OCI-M1 (cell line): Measurements from ENCODE around the gene STARD9.
"Not testable (repeated sequence)": the region's sequence is repeated elsewhere in the genome, so short reads cannot be mapped to it uniquely, and the experiment has no call there.

Source experiments
- DNase-seq: peaks from one replicate; lab custom pipeline; 2025; lab: John Stamatoyannopoulos, UW

Gene STARD9

DNA sequence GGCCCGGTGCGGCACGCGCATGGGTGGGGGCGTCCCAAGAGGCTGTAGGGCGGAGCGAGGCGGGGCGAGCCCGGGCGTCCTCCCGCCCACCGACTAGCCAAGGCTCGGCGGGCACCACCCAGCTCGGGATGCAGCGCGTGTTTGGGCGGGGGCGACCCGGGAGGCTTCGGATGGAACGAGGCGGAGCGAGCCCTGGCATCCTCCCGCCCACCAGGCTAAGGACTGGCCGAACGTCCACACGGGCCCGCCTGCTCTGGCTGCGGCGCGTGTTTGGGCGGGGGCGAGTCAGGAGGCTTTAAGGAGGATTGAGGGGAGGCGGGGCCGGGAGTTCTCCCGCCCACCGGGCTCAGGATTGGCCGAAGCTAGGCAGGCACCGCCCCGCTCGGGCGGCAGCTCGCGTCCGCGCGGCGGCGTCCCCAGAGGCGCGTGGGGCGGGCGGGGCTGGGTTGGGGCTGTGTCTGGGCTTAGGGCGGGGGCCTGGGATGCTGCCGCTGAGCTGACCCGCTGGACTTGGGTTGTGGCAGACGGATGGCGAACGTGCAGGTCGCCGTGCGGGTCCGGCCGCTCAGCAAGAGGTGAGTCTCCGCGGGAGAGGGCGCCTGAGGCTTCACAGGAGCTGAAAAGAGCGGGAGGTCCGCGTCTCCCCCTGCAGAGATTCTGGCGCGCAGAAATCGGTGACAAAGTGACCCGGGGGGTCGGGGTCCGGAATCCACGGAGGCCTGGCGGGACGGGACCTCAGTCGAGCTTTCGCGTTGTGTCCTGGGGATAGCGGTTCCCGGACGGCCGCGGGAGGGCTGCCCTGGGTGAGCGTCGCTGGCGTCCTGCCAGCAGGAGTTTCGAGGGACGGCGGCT, at the start of gene STARD9:
STARD9 (plus strand) TSS at position 419 of the 852 bp plus-strand sequence; CDS start at position 529, 110 bp downstream.
- DNase-seq, result peak; percentile 98

- DNase-seq, result no peak
These were observed 46.4 kb upstream of the STARD9 start for GRCh38 chr15:42528970-42529369.

- no peak for DNase-seq
These were observed 42.2 kb upstream of the STARD9 start for GRCh38 chr15:42533246-42533645.

DNA sequence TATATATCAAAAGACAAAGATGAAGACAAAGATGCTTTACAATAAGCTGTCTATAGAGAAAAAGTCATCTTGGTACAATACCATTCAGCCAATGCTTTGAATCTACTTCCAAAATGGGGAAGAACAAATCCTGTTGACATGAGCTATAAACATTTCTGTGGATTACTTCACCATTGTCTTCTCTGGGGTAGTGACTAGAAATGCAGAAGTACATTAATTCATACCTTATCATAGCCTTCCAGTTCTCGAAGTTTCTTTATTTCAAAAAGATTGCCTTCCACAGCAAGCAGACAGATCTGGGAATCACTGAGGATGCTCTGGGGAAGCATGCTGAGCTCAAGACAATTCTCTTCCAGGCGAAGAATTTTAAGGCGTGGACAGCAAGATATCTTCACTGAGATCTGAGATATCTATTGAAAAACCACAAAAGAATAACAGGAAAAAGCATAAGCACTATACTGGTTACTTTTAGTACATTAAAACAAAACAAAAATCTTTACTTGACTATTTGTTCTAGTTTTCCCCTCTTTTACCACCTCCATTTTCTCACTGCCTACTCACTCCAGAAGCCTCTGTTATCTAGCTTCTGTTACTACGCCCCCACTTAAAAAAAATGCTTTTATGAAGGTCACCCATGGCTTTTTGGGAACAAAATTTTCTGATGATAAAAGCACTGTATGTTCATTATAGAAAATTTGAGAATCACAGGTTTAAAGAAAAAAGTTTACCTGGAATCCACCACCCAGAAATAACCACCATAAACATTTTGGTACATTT, 30.4 kb upstream of the STARD9 start:
- peak; percentile 86 for DNase-seq

DNA sequence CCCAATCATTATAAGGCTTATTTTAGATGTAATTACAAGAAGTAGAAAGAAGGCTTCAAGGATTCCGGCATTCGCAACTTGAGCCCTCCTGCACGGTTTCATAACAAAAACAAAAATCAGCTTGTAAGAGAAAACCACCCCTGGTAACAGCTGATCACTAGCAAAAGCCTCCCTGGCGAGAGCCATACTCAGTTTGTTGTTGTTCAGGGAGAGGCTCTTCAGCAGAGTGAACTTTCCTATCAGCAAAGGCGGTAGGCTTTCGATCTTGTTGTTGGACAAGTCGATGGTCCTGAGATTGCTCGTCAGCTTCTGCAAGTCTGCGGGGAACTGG, 27.5 kb upstream of the STARD9 start:
- DNase-seq, result no peak

DNA sequence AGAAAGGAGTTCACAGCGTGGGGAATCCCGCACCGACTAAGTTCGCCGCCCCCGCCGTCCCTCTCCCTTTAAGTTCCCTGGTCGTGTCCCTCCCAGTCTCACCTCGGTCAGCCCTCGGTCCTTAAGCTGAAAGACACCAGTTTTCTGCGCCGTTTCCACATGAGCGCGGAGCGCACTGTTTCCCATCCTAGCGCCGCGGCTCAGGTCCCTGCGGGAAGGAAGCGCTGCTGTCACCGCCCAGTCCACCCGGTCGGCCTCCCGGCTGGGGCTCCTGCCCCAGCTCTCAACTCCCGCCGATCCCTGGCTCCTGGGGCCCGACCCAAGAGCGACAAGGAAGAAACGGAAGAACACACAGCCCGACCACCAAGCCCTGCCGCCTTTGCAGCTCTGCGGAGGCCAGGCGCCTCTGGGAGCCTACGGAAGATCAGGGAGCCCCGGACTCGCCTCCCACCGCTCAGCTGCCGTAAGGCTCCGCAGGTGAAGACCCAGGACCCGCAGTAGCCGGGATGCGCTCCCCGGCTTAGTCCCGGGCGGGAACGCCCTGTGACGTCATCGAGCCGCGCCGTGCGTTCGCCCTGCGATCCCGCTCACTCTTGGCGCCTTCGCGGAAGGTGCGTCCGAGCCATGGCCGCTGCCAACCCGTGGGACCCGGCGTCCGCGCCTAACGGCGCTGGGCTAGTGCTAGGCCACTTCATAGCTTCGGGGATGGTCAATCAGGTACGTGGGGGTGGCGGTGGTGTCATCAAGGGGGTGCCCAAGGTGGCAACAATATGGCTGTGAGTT, 27.0 kb upstream of the STARD9 start, which contains the start of the genes HAUS2 and LRRC57:
HAUS2 (plus strand) TSS at position 590 of the 783 bp plus-strand sequence; CDS start at position 625, 35 bp downstream.
LRRC57 (minus strand) TSS at position 545 of the 783 bp plus-strand sequence; CDS start at position 186, 359 bp downstream.
- DNase-seq, result peak; percentile 90

- peak; percentile 86 for DNase-seq
These were observed 26.3 kb upstream of the STARD9 start for GRCh38 chr15:42549032-42549491.

GRCh38 chr15:42549741-42550392, 25.5 kb upstream of the STARD9 start:
- DNase-seq, result peak; percentile 52

- peak; percentile 38 for DNase-seq
These were observed 21.9 kb upstream of the STARD9 start for GRCh38 chr15:42553554-42553953.

- DNase-seq, result not testable (repeated sequence)
These were observed 18.7 kb upstream of the STARD9 start for GRCh38 chr15:42556550-42557207.

- no peak for DNase-seq
These were observed 16.7 kb upstream of the STARD9 start for GRCh38 chr15:42558739-42559138.

DNA sequence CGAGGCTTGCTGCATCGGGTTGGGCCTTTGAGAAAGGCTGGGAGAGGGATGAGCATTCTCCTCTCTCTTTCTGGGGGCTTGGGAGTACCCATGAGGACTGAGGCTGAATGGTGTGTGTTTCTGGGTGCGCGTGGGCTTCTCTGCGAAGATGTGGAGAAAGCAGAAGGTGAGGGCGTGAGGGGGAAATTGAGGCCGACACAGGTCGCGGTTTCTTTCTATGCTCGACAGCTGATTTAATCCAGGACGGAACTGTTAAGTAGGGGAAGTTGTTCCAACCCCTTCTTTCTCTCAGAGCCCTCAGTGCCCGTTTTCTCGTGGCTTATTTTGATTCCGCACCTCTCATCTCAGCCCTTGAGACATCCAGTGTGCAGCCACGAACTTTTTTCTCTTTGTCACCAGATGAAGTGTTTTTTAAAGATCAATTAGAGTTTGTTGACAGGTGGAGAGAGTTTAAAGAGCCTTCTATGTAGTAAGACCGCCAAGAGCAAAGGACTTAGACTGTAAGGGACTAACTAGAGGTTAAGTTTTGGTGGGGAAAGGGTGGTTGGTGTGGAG, 711 bp downstream of the STARD9 start:
- DNase-seq, result no peak

DNA sequence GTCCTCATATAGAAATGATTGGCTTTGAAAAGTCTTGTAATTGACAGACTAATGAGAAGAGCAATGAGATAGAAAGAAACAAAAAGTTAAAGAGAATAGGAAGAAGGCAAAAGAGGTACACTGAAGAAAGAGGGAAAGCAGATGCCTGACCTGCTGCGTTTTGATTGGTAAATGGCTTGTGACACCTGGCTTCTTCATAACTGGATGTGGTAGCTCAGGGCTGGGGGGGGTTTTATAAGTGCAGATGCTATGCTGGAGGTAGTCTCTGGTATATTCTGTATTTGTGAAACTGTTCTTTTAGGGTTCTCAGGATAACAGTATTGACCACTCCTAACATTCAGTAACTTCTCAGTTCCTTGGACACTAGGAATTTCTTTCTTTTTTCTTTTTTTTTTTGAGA, 1.4 kb downstream of the STARD9 start:
- no peak for DNase-seq

DNA sequence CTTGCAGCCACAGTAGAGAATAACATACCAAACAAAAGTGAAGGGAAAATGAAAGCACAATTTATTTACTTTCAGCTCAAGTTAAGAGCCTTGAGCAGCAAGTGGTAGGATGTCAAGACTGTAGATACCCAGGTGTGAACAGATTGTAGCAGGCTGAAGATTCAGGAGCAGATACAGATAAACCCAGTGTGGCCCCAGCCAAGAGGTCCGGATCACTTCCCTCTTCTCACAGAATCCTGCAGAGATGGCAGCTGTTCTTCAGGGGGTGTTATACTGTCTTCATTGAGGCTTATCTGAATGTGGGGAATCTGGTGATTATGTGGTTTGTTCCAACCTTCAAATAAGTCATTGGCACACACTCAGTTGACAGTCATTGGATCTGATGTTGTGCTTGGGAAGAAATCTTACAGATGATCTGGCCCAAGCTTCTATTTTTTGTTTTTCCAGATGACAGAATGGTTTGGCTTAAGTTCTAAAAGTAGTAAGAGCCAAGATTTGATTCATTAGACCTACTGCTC, 2.2 kb downstream of the STARD9 start:
- peak; percentile 38 for DNase-seq

DNA sequence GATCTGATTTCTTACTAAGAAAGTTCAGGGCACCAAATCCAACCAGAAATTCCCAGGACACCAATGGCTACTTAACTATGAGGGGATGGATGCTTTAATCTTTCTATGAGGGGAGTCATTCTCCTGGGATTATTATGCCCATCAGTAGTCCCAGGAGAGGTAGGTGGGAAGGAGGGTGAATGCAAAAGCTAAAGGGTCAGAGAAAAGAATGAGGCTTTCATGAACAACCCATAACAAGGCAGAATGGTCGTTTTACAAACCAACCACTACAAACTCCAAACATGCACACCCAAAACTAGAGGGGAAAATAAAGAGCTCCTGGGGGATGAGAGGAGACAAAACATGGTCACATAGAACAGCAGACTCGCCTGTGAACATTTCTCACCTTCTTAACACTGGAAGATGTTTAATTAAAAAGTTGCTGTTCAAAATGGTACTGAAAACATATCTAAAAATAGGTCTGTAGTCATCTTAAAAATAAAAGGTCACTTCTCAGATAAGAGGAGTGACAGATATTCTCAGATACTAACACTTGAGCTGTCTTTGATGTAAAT, 3.7 kb downstream of the STARD9 start:
- no peak for DNase-seq

- peak; percentile 89 for DNase-seq
These were observed 5.9 kb downstream of the STARD9 start for GRCh38 chr15:42581272-42581730.

DNA sequence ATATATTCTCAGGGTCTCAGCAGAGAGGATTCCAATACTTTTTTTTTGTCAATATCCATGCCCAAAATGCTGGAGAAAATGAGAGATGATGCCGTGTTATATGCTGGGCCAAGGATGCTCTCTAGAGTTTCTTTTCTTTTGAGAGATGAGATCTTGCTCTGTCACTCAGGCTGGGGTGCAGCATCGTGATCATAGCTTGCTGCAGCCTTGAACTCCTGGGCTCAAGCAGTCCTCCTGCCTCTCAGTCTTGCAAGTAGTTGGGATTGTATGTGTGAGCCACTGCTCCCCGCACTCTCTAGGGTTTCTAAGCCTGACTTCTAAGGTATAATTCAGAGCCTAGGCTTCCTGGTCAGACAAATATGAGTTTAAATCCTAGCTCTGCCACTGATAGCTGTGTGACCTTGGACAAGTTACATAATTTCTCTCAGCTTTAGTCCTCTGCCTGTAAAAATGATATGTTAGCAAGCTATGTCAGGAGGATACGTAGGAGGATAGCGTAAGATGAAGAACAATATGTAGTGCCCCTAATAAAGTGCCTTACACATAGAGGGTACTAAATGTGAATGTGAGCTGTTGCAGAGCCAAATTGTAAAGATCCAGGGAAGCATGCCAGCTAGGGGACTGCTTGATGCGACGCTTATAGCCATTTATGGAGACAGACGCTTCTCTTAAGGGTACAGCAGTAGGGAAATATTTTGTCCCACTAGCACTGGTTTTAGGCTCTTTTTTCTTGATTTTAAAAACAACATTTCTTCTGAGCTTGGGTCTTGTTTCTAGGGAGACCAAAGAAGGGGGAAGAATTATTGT, 7.4 kb downstream of the STARD9 start:
- no peak for DNase-seq

GRCh38 chr15:42584031-42584765, 8.8 kb downstream of the STARD9 start:
- peak; percentile 66 for DNase-seq
